Measurements from ENCODE around the gene GSC. TPM values are rescaled to one million over a fixed set of nuclear protein-coding genes. Genes with fewer than 3 reads are reported as not detected.
"Not testable (repeated sequence)": the region's sequence is repeated elsewhere in the genome, so short reads cannot be mapped to it uniquely, and the experiment has no call there.

Gene GSC
- total RNA-seq, 1 experiment from 2014 or later: 0.43 TPM

GRCh38 chr14:94762431-94762830 lies 7.5 kb downstream of the GSC start:
- Histone ChIP-seq H3K4me3 (no peak overlapping the region), H3K27ac (no peak overlapping the region), H3K4me1 (no peaks in the 10 kb centered on the region), H3K9me3 (replicated peaks) (no peaks in the 10 kb centered on the region), H3K36me3 (no peaks in the 10 kb centered on the region), H3K27me3 (no peaks in the 10 kb centered on the region)
- DNase-seq: no peak

- Histone ChIP-seq H3K27ac (no peak overlapping the region), H3K4me3 (no peak overlapping the region), H3K27me3 (no peaks in the 10 kb centered on the region)
Measured at GRCh38 chr14:94761997-94762377, 7.9 kb downstream of the GSC start.

GRCh38 chr14:94761348-94761996 lies 8.4 kb downstream of the GSC start:
- H3K36me3 ChIP-seq: no peaks in the 10 kb centered on the region
- no peaks in the 10 kb centered on the region for H3K4me1 ChIP-seq
- no peak overlapping the region for H3K27ac ChIP-seq
- H3K9me3 ChIP-seq (replicated peaks): no peaks in the 10 kb centered on the region
- no peak overlapping the region for H3K4me3 ChIP-seq
- no peak for DNase-seq
- H3K27me3 ChIP-seq: no peaks in the 10 kb centered on the region

More at GRCh38 chr14:94761997-94762377, 7.9 kb downstream of the GSC start:
- H3K36me3 ChIP-seq: no peaks in the 10 kb centered on the region
- H3K9me3 ChIP-seq (replicated peaks): no peaks in the 10 kb centered on the region
- no peak for DNase-seq
- no peaks in the 10 kb centered on the region for H3K4me1 ChIP-seq

GRCh38 chr14:94756310-94756882 lies 13.5 kb downstream of the GSC start:
- H3K36me3 ChIP-seq: no peaks in the 10 kb centered on the region
- H3K4me3 ChIP-seq: no peak overlapping the region
- no peaks in the 10 kb centered on the region for H3K27me3 ChIP-seq
- H3K27ac ChIP-seq: no peak overlapping the region
- H3K9me3 ChIP-seq (replicated peaks): no peaks in the 10 kb centered on the region
- H3K4me1 ChIP-seq: no peaks in the 10 kb centered on the region
- DNase-seq: no peak

- H3K4me1 ChIP-seq: no peaks in the 10 kb centered on the region
- H3K36me3 ChIP-seq: no peaks in the 10 kb centered on the region
- no peak overlapping the region for H3K4me3 ChIP-seq
- H3K27ac ChIP-seq: no peak overlapping the region
- no peaks in the 10 kb centered on the region for H3K27me3 ChIP-seq
- H3K9me3 ChIP-seq (replicated peaks): no peaks in the 10 kb centered on the region
- DNase-seq: no peak
Measured at GRCh38 chr14:94754391-94754942, 15.4 kb downstream of the GSC start.

- H3K9me3 ChIP-seq (replicated peaks): no peaks in the 10 kb centered on the region
- H3K27ac ChIP-seq: no peak overlapping the region
- H3K27me3 ChIP-seq: no peaks in the 10 kb centered on the region
- no peaks in the 10 kb centered on the region for H3K4me1 ChIP-seq
- H3K36me3 ChIP-seq: no peaks in the 10 kb centered on the region
- no peak for DNase-seq
- H3K4me3 ChIP-seq: no peak overlapping the region
Measured at GRCh38 chr14:94752591-94753436, 17.1 kb downstream of the GSC start.

GRCh38 chr14:94751956-94752355 lies 18.0 kb downstream of the GSC start:
- no peaks in the 10 kb centered on the region for H3K27me3 ChIP-seq
- H3K36me3 ChIP-seq: no peaks in the 10 kb centered on the region
- H3K4me3 ChIP-seq: no peak overlapping the region
- H3K4me1 ChIP-seq: no peaks in the 10 kb centered on the region
- no peak for DNase-seq
- no peak overlapping the region for H3K27ac ChIP-seq
- no peaks in the 10 kb centered on the region for H3K9me3 ChIP-seq (replicated peaks)

- Histone ChIP-seq H3K4me3 (no peak overlapping the region), H3K36me3 (no peaks in the 10 kb centered on the region), H3K27ac (no peak overlapping the region), H3K4me1 (no peaks in the 10 kb centered on the region), H3K27me3 (no peaks in the 10 kb centered on the region), H3K9me3 (replicated peaks) (no peaks in the 10 kb centered on the region)
- no peak for DNase-seq
Measured at GRCh38 chr14:94751321-94751720, 18.6 kb downstream of the GSC start.

GRCh38 chr14:94750371-94750770 lies 19.5 kb downstream of the GSC start:
- H3K4me1 ChIP-seq: no peaks in the 10 kb centered on the region
- no peak for DNase-seq

GRCh38 chr14:94748667-94749347 lies 21.1 kb downstream of the GSC start:
- Histone ChIP-seq H3K27ac (no peak overlapping the region), H3K4me3 (no peak overlapping the region), H3K36me3 (no peaks in the 10 kb centered on the region), H3K4me1 (no peaks in the 10 kb centered on the region), H3K27me3 (no peaks in the 10 kb centered on the region), H3K9me3 (replicated peaks) (no peaks in the 10 kb centered on the region)
- DNase-seq: peak in 1 of 2 experiments; percentile 17

More at GRCh38 chr14:94750371-94750770, 19.5 kb downstream of the GSC start:
- Histone ChIP-seq H3K27ac (no peak overlapping the region), H3K4me3 (no peak overlapping the region), H3K9me3 (replicated peaks) (no peaks in the 10 kb centered on the region), H3K36me3 (no peaks in the 10 kb centered on the region), H3K27me3 (no peaks in the 10 kb centered on the region)

GRCh38 chr14:94747739-94748138 lies 22.2 kb downstream of the GSC start:
- Histone ChIP-seq H3K27ac (no peak overlapping the region), H3K4me1 (no peaks in the 10 kb centered on the region), H3K36me3 (no peaks in the 10 kb centered on the region), H3K4me3 (no peak overlapping the region), H3K27me3 (no peaks in the 10 kb centered on the region), H3K9me3 (replicated peaks) (no peaks in the 10 kb centered on the region)
- no peak for DNase-seq

- not testable (repeated sequence) for H3K4me1 ChIP-seq, H3K27me3 ChIP-seq, DNase-seq
Measured at GRCh38 chr14:94747153-94747552, 22.8 kb downstream of the GSC start.

GRCh38 chr14:94746131-94746530 lies 23.8 kb downstream of the GSC start:
- no peaks in the 10 kb centered on the region for H3K4me1 ChIP-seq
- no peaks in the 10 kb centered on the region for H3K36me3 ChIP-seq
- no peak overlapping the region for H3K27ac ChIP-seq
- DNase-seq: no peak
- no peaks in the 10 kb centered on the region for H3K27me3 ChIP-seq
- no peak overlapping the region for H3K4me3 ChIP-seq
- H3K9me3 ChIP-seq (replicated peaks): no peaks in the 10 kb centered on the region

More at GRCh38 chr14:94747153-94747552, 22.8 kb downstream of the GSC start:
- H3K36me3 ChIP-seq; H3K27ac ChIP-seq; H3K9me3 ChIP-seq (replicated peaks); H3K4me3 ChIP-seq: not testable (repeated sequence)

GRCh38 chr14:94738751-94739150 lies 31.2 kb downstream of the GSC start:
- no peak for DNase-seq
- H3K27me3 ChIP-seq: no peaks in the 10 kb centered on the region
- no peaks in the 10 kb centered on the region for H3K9me3 ChIP-seq (replicated peaks)

More at GRCh38 chr14:94738751-94739150, 31.2 kb downstream of the GSC start:
- no peaks in the 10 kb centered on the region for H3K4me1 ChIP-seq
- H3K36me3 ChIP-seq: no peaks in the 10 kb centered on the region
- no peak overlapping the region for H3K4me3 ChIP-seq
- no peak overlapping the region for H3K27ac ChIP-seq
